HG03521 (cell line): ENCODE data around the gene TEX2.

Experiments
- ATAC-seq: cut with Tn5 transposase; IDR thresholded peaks from one replicate; pipeline ENCODE4 v1.9.1; 2021; ENCODE audit warnings: mild to moderate bottlenecking, moderate library complexity; ENCODE audit not compliant: unreplicated experiment

The TEX2 gene

DNA sequence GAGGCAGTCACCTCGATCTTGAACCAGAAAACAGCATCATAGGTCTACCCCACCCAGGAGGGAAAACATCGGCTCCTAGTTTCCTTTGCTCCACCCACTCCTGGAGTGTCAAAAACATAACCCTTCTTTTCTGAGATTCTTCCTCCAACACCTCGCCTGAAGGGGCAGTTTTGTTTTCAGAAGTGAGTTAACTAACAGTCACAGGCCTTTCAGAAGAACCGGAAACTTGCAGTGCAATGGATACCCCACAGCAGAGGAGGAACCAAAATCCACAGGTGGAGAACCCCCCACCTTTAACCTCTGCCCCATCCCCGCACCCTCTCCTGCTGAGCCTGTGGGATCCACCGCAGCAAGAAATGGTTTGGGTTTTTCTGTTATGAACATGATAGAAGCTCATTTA, 7.8 kb upstream of the TEX2 start:
- ATAC-seq: no peak

DNA sequence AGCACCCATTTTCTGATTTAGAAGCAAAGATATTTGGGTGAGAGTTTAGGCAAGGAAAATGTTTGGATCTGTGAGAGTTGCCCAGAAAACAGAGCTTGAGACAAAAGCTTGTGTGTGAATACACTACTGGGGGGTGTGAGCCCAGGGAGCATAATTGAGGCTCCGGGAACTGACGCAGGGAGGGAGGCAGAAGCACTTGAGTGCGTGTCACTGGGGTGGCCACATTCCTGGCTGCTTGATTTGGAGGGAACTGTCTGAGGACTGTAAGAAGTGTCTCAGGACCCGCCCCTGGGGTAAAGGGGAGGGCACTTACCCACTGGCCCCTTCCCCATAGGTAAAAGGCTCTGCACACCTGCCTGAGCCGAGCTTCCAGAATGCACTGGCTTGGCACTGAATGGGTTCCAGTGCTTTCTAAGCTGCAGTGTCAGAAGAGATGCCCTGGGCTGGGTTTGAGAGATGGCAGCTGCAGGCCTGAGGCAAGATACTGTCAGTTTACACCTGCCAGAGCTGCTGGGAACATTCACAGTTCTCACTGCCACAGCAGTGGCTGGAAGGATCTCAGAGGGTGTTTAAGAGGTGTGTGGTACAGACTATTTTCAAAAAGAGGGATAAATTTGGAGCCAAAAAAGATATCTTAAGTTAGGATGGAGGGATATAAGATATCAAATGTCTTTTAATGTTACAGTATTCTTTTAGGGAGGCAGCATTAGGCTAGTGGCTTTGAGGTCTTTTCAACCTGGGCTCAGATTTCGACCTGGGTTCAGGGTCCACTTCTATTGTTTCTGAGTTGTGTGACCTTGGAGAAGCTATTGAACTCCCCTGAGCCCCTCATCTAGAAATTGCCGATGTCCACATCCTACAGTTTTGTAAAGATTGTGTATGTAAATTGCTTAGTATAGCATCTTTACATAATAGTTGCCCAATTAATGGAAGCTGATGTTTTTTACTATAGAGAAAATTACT, 6.9 kb upstream of the TEX2 start:
- ATAC-seq: no peak

DNA sequence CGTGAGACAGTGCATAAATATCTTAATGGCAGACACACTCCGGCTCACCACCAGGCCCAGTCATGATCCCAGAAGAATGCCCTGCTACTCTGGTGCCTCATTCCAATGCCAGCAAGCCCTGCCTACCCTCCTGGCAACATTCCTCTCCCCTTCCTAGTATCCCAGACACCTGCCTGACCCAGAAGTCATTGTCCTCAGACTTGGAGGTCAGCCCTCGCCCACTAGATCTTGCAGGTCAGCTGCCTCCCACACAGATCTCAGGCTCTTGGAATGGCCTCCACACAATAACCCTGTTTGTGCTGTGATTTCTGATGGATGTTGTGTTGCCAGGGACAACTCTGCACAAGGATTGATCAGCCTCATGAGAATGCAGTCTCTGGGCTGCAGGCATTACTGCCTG, 1.8 kb upstream of the TEX2 start:
- ATAC-seq: no peak

DNA sequence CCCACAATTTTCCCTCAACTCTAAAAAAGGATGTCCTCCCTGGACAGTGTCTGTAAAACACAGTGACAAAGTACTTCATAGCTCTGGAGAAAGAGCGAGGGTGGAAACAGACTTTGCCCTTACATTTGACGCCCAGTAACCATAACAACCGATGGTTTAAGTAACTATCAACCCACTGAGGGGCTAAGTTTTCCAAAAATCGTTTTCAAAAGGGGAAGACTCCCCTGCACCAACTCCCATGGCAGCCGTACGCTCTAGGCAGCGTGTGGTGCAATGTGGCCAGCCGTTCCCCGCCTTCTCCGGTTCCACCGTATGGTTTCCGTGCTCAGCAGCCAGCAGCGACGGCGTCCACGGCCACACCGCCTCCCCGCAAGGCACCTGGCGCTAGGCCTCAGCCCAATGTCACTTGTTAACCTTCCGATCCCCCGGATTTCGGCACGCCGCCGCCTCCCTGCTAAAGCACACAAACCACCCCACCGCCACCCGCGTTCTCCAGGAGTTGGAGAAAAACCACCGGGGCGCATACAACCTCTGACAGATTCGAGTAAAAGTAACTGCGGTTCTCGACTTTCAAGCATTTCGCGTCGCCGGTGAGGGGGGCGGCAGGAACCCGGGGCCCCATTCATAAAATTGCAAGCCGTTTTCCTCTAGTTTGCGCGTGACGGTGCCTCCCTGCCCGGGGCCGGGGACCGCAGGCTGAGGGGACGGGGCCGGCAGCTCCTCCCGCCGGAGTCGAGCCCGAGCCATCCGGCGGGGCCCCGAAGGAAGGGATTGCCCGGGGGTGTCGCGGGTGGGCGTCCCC, 661 bp downstream of the TEX2 start:
- ATAC-seq: peak; percentile 25

DNA sequence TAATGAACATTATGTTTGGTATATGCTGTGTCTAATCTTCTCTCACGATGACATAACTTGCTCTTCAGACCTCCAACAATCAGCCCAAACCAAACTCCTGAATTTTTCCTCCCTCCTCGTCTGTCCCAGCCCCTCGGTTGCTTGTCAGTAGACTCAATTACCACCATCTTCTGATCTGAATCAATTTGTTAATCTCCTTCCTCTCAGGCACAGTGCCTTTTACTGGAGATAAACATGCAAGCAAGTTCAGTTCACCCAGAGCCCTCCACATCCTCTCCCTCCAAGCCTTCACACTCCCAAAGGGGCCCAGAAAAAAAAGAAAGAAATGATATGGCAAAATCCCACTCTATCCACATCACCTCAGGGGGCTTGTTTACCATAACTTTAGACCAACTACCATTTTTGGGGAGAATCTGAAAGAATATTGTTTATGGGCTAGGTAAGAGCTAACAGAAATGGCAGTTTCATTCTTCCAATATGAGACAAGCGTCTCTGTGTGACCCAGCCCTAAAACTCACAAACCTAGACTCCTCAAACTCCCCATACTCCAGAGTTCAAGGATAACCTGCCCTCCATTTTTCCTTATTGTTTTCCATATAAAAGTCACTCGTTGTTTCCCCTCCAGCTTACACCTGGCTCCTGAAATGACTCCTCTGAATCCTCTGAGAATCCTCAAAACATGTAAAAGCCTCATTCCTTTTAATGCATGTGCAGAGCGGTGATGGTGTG, 1.5 kb downstream of the TEX2 start:
- ATAC-seq: no peak

DNA sequence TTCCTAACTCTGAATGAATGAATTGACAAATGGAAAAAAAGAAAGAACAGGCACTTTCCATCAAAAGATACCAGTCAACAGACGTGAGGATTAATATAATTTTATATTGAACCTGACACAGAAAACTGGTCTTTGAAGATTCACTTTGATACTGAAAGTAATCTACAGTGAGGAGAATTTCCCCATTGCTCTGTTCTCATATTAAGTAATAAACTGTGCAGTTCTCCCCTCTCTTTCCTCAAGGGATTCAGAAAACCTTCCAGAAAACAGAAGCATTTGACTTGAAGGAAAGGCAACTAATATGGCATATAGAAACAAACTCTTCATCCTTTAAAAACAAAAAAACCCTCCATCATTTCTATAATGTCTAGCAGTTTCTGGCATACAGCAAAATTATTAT, 2.2 kb downstream of the TEX2 start:
- ATAC-seq: no peak

DNA sequence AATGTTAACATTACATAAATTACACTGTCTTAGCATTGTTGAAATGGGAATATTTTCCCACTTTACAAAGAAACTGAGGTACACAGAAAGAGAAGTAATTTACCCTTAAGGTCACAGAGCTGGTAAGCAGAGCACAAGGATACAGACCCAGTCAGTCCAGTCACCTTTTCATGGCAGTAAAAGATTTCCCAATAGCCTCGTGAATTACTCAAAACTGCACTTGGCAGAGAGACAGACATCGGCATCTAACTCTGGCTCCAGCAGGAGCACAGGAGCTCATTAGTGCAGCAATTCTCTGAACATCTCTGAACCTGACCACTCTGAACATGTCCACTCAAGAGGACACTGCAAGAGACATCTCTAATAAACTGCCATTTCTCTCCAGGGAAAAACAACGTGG, 3.1 kb downstream of the TEX2 start:
- ATAC-seq: no peak

DNA sequence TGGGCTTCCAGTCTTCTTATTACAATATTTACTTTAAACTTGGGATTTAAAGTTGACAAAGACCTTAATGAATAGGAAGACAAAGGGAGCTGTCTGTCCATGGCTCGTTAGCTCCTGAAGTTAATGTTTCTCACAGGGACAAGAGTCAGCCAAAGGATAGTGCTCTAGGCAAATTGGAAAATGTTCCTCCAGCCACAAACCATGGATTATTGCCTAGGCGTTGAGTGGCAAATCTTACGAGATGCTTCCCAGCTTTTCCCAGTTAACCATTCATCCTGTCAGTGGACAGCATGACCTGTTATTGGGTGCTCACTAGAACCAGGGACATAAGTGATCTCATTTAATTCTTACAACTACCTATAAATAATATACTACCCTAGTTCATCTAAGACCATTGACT, 3.6 kb downstream of the TEX2 start:
- ATAC-seq: no peak

DNA sequence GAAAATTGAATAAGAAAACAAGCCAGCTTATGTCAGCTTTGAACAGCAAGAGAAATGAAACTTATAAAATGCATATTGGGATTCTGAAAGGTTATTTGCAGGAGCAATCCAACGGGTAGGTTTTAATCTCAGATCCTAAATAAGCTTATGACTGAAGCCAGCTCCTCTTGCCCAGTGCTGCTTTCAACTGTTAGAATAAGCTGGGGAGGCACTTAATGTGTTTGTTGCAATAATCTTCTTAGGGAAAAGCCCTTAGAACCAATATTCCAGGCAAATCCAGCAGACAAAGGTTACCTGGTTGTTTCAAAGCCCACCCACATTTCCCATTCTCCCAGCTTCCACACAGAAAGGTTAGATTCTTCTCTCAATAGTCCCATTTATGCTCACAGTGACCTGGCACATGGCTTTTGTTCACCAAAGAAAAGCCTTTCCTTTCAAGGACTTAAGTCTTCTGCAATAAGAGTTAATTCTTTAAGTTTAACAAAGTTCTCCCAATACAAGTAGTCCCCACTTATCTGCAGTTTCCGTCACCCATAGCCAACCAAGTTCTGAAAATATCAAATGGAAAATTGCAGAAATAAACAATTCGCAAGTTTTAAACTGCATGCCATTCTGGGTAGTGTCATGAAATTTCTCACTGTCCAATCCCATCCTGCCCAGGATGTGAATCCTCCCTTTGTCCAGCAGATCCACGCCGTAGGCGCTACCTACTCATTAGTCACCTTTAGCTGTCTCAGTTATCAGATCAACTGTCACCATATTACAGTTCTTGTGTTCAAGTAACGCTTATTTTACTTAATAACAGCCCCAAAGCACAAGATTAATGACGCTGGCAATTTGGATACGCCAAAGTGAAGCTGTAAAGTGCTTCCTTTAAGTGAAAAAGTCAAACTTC, 5.9 kb downstream of the TEX2 start:
- no peak for ATAC-seq

DNA sequence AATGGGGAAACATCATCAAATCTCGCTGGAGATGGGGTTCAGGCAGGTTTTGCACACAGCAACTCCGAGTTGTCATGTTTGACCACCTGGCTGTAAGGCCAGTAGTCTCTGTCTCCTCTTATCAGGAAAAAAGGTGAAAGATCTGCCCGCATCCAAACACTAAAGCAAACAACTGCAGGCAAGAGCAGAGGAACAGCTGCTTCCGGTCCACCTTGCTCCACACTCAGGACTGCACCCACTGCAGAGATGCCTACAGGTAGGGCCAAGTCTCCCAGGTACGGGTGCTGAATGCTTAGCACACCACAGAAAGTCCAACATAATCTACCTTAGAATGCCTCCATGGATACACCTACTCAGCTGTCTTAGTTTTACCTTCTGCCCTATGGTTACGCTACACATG, 7.3 kb downstream of the TEX2 start:
- no peak for ATAC-seq

DNA sequence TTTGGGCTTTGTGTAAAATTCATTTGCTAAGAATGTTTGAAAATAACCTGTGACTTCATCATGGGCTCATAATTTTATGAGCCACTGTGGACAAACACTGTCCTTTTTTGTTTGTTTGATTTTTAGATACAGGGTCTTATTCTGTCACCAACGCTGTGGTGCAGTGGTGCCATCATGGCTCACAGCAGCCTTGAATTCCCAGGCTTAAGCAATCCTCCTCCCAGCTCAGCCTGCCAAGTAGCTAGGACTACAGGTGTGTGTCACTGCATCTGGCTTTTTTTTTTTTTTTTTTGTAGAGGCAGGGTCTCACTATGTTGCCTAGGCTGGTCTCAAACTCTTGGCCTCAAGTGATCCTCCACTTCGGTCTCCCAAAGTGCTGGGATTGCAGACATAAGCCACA, 8.3 kb downstream of the TEX2 start:
- ATAC-seq: no peak

DNA sequence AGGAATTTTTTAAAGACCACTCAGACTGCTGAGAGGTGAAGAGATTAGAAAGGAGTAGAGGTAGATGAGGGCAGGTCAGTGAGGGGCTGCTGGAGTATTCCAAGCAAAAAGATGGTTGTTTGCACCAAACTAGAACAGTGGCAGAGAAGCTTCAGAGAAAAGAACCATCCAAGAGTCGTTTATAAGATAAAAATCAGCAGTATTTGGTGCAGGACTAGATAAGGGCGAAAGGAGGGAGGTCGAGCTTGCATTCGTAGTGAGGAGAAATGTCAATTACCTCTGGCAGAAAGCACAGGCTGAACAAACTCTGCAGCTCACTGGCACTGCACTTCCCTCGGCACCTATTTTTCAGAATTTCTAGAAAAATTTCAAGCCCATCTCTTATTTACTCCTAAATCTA, 9.6 kb downstream of the TEX2 start:
- no peak for ATAC-seq

DNA sequence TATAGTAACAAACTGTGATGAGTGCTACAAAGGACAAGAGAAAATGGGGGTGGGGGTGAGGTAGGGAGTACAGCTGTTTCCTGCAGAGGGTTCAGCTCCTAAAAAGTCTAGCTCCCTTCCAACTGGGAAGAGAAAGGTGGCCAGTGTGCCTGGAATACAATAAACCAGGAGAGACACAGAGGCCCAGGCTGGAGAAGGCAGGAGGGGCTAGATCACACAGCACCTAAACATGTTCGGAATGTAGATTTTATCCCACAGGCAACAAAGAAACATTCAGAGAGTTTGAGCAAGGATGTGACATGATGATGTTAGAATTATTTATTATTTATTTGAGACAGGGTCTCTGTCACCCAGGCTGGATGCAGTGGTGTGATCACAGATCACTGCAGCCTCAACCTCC, 10.2 kb downstream of the TEX2 start:
- no peak for ATAC-seq

DNA sequence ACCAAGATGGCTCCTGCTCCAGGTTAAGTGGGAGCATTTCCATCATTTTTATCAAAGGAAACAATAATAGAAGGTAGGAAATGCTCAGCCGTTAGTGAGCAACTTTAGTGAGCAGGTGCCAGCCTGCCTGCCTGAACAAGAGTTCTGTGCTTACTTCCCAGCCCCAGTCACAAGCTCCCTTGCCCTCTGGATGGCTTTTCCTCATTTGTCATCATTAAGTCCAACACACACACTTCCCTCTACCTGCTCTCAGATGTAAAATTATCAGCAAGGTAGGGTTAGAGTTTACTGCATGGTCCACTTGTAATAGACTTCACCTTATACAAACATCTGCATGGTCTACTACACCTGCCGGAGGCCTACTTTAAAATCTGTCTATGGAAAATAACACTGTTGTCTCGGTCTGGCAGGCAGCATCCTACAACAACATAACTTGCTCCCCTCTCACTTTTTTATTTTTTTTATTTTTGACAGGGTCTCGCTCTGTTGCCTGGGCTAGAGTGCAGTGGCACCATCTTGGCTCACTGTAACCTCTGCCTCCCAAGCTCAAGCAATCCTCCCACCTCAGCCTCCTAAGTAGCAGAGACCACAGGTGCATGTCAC, 12.7 kb downstream of the TEX2 start:
- no peak for ATAC-seq

DNA sequence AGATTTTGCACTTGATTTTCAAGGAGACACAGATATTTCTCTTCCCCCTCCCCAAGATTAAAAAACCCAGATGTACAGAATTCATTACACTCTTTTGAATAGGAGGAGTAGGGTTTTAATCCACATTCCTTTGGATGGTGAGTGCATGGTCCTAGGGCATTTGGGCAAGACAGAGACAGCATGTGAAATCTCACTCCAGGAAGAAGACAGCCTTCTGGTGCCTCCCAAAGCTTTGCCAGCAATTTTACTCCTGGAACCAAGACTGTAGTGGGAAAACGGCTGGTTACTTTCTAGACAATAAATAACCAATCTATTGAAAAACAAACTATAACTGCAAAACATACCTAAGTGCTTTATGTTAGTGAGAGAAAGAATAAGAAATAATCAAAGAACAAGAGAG, 15.2 kb downstream of the TEX2 start:
- ATAC-seq: no peak

DNA sequence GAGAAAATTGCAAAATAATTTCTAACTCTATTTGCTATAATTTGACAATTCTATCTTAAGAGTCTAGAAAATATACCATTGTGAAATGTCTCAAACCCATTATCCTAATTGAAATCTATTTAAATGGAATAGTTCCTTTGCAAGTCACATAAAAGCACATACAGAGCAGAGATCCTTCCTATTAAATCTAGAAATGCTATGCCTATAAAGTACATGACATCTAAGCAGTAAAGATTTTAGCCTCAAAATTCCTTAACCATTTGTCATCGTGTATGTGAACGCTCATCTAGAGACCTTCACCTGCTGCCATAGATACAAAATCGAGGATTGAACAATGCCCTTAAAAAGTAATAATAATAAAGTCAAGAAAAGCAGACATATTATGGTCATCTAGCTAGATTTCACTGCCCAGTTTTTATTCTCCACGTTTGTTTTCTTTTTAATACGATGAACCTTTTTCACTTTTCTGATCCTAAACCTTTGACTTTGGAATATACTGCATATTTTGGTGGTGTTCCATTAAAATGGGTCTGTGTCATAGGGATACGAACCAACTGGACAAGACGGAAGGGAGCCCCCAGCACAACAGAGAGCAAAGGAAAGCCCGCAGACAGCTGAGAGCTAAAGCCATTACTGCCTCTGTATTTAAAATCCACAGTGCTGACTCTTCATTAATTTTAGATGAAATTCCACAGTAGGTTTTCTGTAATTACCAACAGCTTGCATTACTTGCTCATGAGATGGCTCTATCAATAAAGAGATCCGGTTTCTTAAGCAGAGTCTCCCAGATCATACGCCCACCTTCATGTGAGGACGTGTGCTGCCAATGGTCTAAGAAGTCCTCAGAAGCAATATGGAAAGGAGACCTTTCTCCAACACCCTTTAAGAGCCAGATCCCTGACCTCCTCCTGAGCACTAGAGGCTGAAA, 17.6 kb downstream of the TEX2 start:
- ATAC-seq: no peak

DNA sequence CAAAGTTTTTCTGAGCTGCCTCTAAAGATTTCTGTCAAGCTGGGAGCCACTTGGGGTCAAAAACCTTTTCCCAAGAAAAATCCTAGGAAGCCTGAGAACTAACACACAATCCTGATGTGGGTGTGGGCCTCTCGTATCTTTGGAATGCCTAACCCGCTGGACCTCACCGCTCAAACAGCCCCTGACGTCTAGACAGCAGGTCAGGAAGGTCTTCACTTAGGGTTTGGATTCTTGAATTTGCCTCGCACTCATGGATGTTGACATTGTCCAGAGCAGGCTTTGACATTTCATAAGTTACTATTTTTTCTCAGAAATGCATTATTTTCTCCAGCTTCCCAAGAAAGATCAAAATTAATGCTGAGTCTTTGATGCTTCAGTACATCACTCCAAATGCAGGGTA, 18.9 kb downstream of the TEX2 start:
- no peak for ATAC-seq

DNA sequence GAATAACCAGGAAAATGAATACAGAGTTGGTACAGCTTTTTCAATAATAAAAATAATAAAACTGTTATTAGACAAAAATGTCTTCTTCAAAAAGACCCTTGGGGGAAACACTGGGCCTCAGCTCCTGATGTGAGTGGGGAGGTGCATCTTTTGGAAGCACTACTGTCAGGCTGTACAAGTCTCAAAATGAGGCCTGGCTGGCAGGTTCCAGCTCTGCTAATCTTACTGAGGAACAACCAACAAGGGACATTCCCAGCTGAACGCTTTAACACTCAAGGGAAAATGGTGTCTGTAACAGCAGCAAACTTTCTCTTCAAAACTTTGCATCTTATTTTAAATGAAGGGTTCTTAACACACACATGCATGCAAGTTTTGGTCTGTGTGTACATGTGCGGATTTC, 19.7 kb downstream of the TEX2 start:
- no peak for ATAC-seq

DNA sequence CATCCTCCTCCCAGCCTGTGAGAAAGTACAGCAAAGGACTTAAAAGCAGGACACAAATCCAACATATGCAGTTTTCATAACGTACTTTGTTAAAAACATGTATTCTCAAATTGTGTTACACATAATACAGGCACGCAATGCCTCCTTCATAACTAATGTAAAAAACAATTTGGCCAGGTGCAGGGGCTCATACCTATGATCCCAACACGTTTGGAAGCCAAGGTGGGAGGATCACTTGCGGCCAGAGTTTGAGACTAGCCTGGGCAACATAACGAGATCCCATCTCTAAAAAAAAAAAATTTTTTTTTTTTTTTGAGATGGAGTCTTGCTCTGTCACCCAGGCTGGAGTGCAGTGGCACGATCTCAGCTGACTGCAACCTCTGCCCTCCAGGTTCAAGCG, 20.4 kb downstream of the TEX2 start:
- ATAC-seq: no peak
